Heart left ventricle (tissue), 13 donors: ENCODE results near the gene RPS6KA5.

Source experiments
- POLR2A ChIP-seq, 2 donors: fragments of 450-650 bp; IDR thresholded peaks; one replicate each; pipeline ENCODE4 v1.6.1; 2017; ENCODE audit warnings: antibody characterized with exemption in 2 of 2, mild to moderate bottlenecking in 2 of 2, moderate library complexity in 2 of 2
- TF ChIP-seq, protein P1 (sequence below), 12 donors: fragments of 200-600 bp; sonication (generic) in 4 of 12; IDR thresholded peaks; one replicate each; pipeline versions ENCODE4 v1.5.0 to v1.8.0; 2018 to 2022; ENCODE audit warnings: antibody characterized with exemption in 12 of 12, mild to moderate bottlenecking in 5 of 12
- donor health status: ischemic (EF 13 %, LVEDD 7.1; RV severe dilation, severe dysfunction).
- donor health status: DM: no; HTN: yes; CAD: no.
- donor health status: DM: no; HTN: no; CAD: no.
- donor health status: ischemic (EF 25% LVEDD 6.9; RV normal size, moderate dysfunction).
- donor health status: ischemic (EF 25% LVEDD 5.7; RV mildly dilated, moderate dysfunction).
- donor health status: ischemic (EF 35%, LVEDD 5.7; RV mildly dilated, moderate dysfunction).
- donor health status: nonischemic (EF 11% LVEDD 7.7; RV severe dilation, severe dysfunction).
- donor health status: DM: yes; HTN: yes; CAD: no.
- donor health status: PGD.
- donor health status: ischemic (EF 29% LVEDD 5.4; RV normal size, mild dysfunction).
- donor health status: nonischemic (EF 23%, LVEDD 6.1; RV moderate dilation, normal function).

DNA sequence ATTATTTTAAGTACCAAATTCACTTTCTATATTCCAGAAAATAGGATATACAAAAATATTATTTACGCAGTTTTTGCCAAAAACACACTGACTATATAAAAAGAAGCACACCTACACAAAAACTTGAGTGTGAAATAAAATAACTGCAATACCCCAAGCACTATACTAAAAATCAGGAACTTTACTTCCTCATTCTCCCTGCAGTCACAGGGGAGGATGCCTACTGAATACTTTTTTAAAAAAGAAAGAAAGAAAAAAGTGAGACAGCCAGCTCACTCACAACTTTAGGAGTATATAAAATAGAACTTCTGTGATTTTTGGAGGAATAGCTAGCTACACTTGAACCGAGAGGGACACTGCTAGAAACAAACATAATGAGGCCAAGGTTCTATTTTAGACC lies 12.2 kb downstream of the RPS6KA5 start:
- TF ChIP-seq, protein P1, sequence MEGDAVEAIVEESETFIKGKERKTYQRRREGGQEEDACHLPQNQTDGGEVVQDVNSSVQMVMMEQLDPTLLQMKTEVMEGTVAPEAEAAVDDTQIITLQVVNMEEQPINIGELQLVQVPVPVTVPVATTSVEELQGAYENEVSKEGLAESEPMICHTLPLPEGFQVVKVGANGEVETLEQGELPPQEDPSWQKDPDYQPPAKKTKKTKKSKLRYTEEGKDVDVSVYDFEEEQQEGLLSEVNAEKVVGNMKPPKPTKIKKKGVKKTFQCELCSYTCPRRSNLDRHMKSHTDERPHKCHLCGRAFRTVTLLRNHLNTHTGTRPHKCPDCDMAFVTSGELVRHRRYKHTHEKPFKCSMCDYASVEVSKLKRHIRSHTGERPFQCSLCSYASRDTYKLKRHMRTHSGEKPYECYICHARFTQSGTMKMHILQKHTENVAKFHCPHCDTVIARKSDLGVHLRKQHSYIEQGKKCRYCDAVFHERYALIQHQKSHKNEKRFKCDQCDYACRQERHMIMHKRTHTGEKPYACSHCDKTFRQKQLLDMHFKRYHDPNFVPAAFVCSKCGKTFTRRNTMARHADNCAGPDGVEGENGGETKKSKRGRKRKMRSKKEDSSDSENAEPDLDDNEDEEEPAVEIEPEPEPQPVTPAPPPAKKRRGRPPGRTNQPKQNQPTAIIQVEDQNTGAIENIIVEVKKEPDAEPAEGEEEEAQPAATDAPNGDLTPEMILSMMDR (IDR thresholded peaks at IDR 0.05), result no peak
- no peak for TF ChIP-seq POLR2A (IDR thresholded peaks at IDR 0.05)
